Fibroblast of mammary gland (primary cell): ENCODE data around the gene KDM3B.

Experiments
- DNase-seq: peaks from one replicate; pipeline ENCODE4 v3.0.0-alpha.2; 2010; ENCODE audit warnings: low read depth
- H3K4me3 ChIP-seq: 2 replicates; pipeline ENCODE4 v1.5.1; 2011; ENCODE audit warnings: low read depth, mild to moderate bottlenecking, low read length, moderate library complexity; ENCODE audit not compliant: control insufficient read depth
- CTCF ChIP-seq: conservative IDR thresholded peaks from 2 replicates; pipeline ENCODE4 v1.5.1; 2011; ENCODE audit warnings: low read depth, low read length, inconsistent platforms; ENCODE audit not compliant: control insufficient read depth, insufficient read depth

The KDM3B gene

GRCh38 chr5:138330813-138331448 is 21.6 kb upstream of the KDM3B start:
- peak; percentile 35 for DNase-seq
- H3K4me3 ChIP-seq, result peak overlapping the region; percentile 53
- no peak for TF ChIP-seq CTCF

DNA sequence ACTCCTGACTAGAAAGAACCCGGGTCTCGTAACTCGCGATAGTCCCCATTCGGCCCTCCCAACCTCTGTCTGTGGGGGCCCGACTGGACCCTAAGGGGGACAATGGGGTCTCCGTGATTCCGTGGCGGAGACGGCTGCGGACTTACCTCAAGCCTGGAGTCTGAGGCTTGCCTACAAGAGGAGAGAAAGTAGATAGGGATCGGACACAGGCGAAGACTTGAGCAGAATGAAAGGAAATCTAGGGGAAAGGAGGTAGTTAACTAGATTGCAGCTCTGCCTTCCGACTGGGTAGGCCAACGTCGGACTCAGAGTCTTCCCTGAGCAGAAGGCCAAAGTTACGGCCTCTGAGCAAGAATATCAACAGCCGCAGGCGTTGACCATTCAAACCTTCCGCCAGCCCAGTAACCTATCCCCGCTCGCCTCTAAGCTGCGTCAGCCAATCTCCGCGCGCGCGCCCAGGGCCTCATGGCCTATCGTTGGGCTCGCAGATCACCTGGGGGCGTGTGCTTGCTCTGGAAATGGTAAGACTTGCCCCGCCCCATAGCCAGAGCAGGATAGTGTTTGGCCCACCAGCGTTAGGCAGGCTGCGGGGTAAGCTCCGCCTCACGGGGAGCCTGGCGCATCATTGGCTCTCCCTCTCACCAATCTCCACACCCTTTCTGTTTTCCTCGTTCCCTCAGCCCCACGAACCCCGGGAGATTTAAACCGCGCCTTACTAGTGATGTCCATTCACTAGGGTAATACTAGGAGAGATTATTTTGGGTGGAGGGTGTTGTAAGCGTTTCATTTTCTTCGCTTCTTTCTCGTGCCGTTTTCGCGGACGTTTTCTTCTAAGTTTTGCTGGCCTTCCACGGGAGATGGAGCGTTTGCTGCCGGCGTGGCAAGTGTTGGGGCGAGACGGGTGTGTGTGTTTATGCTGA is 20.8 kb upstream of the KDM3B start, which contains the start of gene CDC25C:
CDC25C (minus strand) TSS at position 356 of the 920 bp plus-strand sequence. CDS start 624 bp downstream, outside the sequence.
- no peak for TF ChIP-seq CTCF
- peak; percentile 99 for DNase-seq
- peak within 1 kb of the TSS; percentile 69 for H3K4me3 ChIP-seq

DNA sequence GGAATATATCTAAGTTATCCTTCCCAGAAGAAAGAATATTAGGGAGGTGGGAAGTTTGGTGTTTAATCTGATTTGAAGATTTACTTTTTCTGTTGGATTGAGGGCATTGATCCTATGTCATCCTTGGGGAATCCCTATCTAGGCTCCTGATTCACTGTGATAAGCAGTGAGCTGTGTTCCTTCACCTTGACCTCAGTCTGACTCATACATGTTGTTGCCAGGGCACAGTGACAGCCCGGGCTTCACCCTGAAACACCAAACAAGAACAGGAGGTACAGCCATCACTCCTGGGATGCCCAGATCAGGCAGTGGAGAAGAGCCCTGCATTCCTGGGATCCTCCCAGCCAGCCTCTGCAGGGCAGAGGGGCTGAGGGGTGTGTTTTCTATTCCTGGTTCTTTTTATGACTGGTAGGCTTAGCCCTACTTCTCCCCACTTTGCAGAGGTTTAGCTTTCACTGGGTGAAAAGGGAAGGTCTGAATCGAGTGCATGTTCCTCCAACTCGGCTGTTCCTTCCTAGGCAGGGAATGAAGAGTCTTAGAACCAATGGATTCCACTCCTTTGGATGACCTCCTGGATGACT is 17.5 kb upstream of the KDM3B start:
- DNase-seq, result peak; percentile 27

DNA sequence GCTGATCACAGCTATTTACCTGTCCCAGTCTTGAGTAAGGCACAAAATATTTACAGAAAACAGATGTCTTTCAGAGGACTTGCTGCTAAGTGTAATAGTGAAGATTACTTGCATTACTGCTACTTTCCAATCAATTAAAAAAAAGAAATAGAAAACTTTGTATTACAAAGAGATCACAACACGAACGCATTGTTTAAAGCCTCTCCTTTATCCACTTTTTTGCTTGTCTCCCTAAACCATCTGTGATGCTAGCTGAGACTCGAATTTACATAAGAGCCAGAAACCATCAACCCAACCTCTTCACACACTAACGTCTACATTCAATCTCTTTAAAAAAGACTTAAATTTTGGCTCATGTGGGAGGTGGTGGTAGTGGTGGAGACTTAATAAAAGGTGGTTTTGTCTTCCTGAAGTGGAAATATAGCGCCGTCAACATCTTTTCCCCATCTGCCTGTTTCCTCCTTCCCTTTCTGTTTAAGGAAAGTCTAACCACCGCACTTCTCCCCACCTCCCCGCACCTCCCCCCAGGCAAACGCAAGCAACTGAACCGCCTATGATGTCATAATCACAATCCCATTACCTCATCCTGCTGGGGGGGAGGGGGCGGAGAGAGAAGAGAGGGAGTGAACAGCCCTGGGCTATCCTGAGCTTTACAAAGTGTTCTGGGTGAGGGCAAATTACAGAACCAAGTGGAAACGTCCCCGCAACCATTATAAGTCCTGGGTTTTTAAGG is 15.4 kb upstream of the KDM3B start:
- no peak for TF ChIP-seq CTCF
- DNase-seq, result peak; percentile 82
- peak overlapping the region; percentile 94 for H3K4me3 ChIP-seq

More for the DNA sequence above, 17.5 kb upstream of the KDM3B start:
- no peak for TF ChIP-seq CTCF
- no peak overlapping the region for H3K4me3 ChIP-seq

DNA sequence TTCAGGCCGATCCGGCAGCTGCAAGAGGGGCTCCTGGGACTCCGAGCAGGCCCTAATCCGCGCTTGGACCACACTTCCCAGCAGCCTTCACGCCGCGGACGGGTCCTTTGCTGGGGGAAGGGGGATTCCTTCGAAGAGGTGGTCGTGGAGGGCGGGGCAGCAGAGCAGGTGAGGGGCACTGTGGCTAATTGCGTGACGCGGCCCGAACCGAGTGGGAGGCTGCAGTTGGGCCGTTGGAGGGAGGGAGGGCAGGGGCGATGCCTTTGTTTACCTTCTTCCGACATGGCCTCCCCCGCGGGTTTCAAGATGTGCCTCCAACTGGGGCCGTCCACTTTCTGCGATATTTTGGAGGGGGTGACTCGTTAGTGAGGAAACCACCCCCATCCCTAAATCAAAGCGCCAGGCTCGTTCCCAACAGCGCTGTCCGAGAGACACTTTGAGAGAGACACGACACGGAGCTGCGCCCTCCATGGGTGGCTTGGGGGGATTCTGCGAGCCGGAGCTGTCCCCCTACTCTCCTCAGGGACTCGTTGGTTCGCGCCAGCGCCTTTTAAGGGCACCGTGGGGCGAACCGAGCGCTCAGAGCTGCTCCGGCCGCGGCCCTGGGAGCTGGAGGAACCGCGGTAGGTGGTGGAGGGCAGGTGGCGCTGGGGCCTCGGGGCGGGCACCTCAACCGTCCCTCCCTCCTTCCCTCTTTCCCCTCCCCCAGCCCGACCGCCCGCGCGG is 14.6 kb upstream of the KDM3B start, which contains the start of gene FAM53C:
FAM53C (plus strand) TSS at position 582 of the 726 bp plus-strand sequence. CDS start 3,070 bp downstream, outside the sequence.
- DNase-seq, result peak; percentile 86
- TF ChIP-seq CTCF, result no peak
- peak within 1 kb of the TSS; percentile 94 for H3K4me3 ChIP-seq
